K562 (cell line): ENCODE results near the gene SCNN1A. TPM values are rescaled to one million over a fixed set of nuclear protein-coding genes. Genes with fewer than 3 reads are reported as not detected.
A peak's percentile ranks its signal among the peaks of the same experiment; 100 is the strongest.

Experiments used
- CBFB ChIP-seq: sonication (generic); formaldehyde crosslinking; IDR thresholded peaks from 2 replicates; pipeline ENCODE4 v1.4.0; 2020; ENCODE audit warnings: mild to moderate bottlenecking, missing genetic modification reagents
- CHCHD3 ChIP-seq: fragments of 250-450 bp; sonication (Bioruptor Pico); IDR thresholded peaks from 2 replicates; pipeline ENCODE4 v2.1.2; 2022; ENCODE audit warnings: mild to moderate bottlenecking
- CREM ChIP-seq: IDR thresholded peaks from 2 replicates; pipeline ENCODE4 v1.6.1; 2014; ENCODE audit warnings: antibody characterized with exemption, low read depth
- CSDE1 ChIP-seq, 2 experiments: fragments of 450-650 bp; IDR thresholded peaks; 2 replicates each; pipeline ENCODE4 v1.6.1; 2016; ENCODE audit warnings: mild to moderate bottlenecking in 1 of 2
- DIDO1 ChIP-seq: fragments of 450-650 bp; IDR thresholded peaks from 2 replicates; pipeline ENCODE4 v1.6.1; 2016; ENCODE audit warnings: low read depth, missing biosample characterization, missing genetic modification characterization
- ETV1 ChIP-seq: fragments of 450-650 bp; conservative IDR thresholded peaks from 2 replicates; pipeline ENCODE4 v1.6.1; 2016; ENCODE audit warnings: missing genetic modification characterization, control low read depth, low read depth, missing compliant biosample characterization
- HLTF ChIP-seq: fragments of 450-650 bp; IDR thresholded peaks from 2 replicates; pipeline ENCODE4 v1.6.1; 2016
- IRF2 ChIP-seq: sonication (generic); formaldehyde crosslinking; IDR thresholded peaks from 2 replicates; pipeline ENCODE4 v1.8.1; 2022; ENCODE audit warnings: mild to moderate bottlenecking, missing genetic modification reagents
- NR2F6 ChIP-seq: fragments of 450-650 bp; formaldehyde crosslinking; IDR thresholded peaks from 2 replicates; pipeline ENCODE4 v1.4.0; 2020; ENCODE audit warnings: mild to moderate bottlenecking
- OTX1 ChIP-seq: fragments of 450-650 bp; formaldehyde crosslinking; IDR thresholded peaks from 2 replicates; pipeline ENCODE4 v1.4.0; 2022; ENCODE audit warnings: mild to moderate bottlenecking
- SPI1 ChIP-seq: IDR thresholded peaks from 2 replicates; pipeline ENCODE4 v1.6.1; 2011; ENCODE audit warnings: low read depth, low read length, control low read depth, borderline replicate concordance
- SRSF7 ChIP-seq: fragments of 200-400 bp; formaldehyde crosslinking; optimal IDR thresholded peaks from 2 replicates; pipeline ENCODE3; 2017; ENCODE audit warnings: mild to moderate bottlenecking, low read depth, low read length
- SUPT5H ChIP-seq: fragments of 450-650 bp; IDR thresholded peaks from 2 replicates; pipeline ENCODE4 v1.6.1; 2016
- TCF3 ChIP-seq: sonication (generic); formaldehyde crosslinking; IDR thresholded peaks from 2 replicates; pipeline ENCODE4 v1.4.0; 2020; ENCODE audit warnings: mild to moderate bottlenecking, missing genetic modification reagents
- TEAD4 ChIP-seq, 2 experiments: sonication (generic) in 1 of 2; formaldehyde crosslinking in 1 of 2; IDR thresholded peaks; 2 replicates each; pipeline versions ENCODE4 v1.6.1 to v1.8.0; 2012 to 2022; ENCODE audit warnings: borderline replicate concordance in 1 of 2, inconsistent platforms in 1 of 2, low read length in 1 of 2, mild to moderate bottlenecking in 1 of 2, missing genetic modification reagents in 1 of 2
- USF2 ChIP-seq: sonication (generic); formaldehyde crosslinking; IDR thresholded peaks from 2 replicates; pipeline ENCODE4 v1.5.0; 2020; ENCODE audit warnings: missing genetic modification reagents
- YY1 ChIP-seq, 3 experiments: IDR thresholded peaks; 2 replicates each; pipeline ENCODE4 v1.6.1; 2011; ENCODE audit warnings: low read length in 2 of 3, mild to moderate bottlenecking in 2 of 3, moderate library complexity in 2 of 3, borderline replicate concordance in 1 of 3, control low read depth in 1 of 3, low read depth in 1 of 3; ENCODE audit not compliant: insufficient read depth in 3 of 3, insufficient replicate concordance in 2 of 3, control insufficient read depth in 1 of 3, insufficient read length in 1 of 3; ENCODE audit errors: extremely low read depth in 1 of 3
- ZFX ChIP-seq: sonication (generic); formaldehyde crosslinking; IDR thresholded peaks from 2 replicates; pipeline ENCODE4 v1.8.0; 2022; ENCODE audit warnings: mild to moderate bottlenecking, missing genetic modification reagents, moderate library complexity
- ZHX1 ChIP-seq: fragments of 150-350 bp; conservative IDR thresholded peaks from 2 replicates; pipeline ENCODE4 v1.6.1; 2014; ENCODE audit warnings: low read length
- ZNF23 ChIP-seq: fragments of 250-450 bp; sonication (Bioruptor Pico); IDR thresholded peaks from 2 replicates; pipeline ENCODE4 v1.4.0; 2020; ENCODE audit warnings: mild to moderate bottlenecking
- ZNF655 ChIP-seq: fragments of 250-450 bp; sonication (Bioruptor Pico); IDR thresholded peaks from 2 replicates; pipeline ENCODE4 v1.5.0; 2021
- ZNF766 ChIP-seq: fragments of 200-800 bp; sonication (Bioruptor generic); conservative IDR thresholded peaks from 2 replicates; pipeline ENCODE4 v1.6.1; 2016; ENCODE audit warnings: missing genetic modification characterization, missing compliant biosample characterization
- polyA plus RNA-seq, 8 experiments: library from polyadenylated mRNA; depleted of rRNA in 4 of 8; stranded (reverse) in 5 of 8; unstranded in 3 of 8; fragments of >200 nt; fragmentation: Nextera tagmentation in 2 of 8; fragmentation: Illumina TruSeq in 1 of 8; extraction: Ambion mirVana in 2 of 8; extraction: Trizol in 1 of 8; gene quantifications; 2 replicates each; pipeline versions ENCODE4 v1.2.1 to v1.2.3, GENCODE V29; 2011 to 2014; ENCODE audit warnings: inconsistent platforms in 1 of 8, missing spikeins in 1 of 8
- total RNA-seq, 7 experiments: library from RNA; depleted of rRNA in 6 of 7; stranded (reverse); fragments of >200 nt in 6 of 7; fragmentation: Illumina TruSeq in 2 of 7; extraction: Trizol in 2 of 7; gene quantifications; 2 replicates each; pipeline versions ENCODE4 v1.2.1 to v1.2.3, GENCODE V29; 2011 to 2021; ENCODE audit warnings: low replicate concordance in 1 of 7

SCNN1A gene
- total and polyA plus RNA-seq, 9 of the 15 experiments (the other 6 are each of a cell fraction or from before 2014, with no cell fraction given) = 0.15 to 0.49 (median 0.32) TPM; not detected in 5

- TF ChIP-seq ZNF23 (CRISPR knock-in tag) = no peak
- no peak for TF ChIP-seq CHCHD3
- TF ChIP-seq YY1 (IDR thresholded peaks at IDR 0.05; ENCODE audit: borderline replicate concordance in 1 of 3, control insufficient read depth in 1 of 3, extremely low read depth in 1 of 3, insufficient read depth in 3 of 3, insufficient read length in 1 of 3, insufficient replicate concordance in 2 of 3, low read depth in 1 of 3, low read length in 2 of 3) = peak in 1 of 3 experiments; percentile 39
- TF ChIP-seq SRSF7 = no peak
- TF ChIP-seq HLTF = no peak
- no peak for TF ChIP-seq ZFX (CRISPR knock-in tag)
- TF ChIP-seq CREM = 0 out of 2 replicates have a peak, but pooled peaks have one; percentile 9
- no peak for TF ChIP-seq CBFB (CRISPR knock-in tag)
- 0 out of 2 replicates have a peak, but pooled peaks have one; percentile 28 for TF ChIP-seq SPI1
- TF ChIP-seq ZHX1 = no peak
- no peak for TF ChIP-seq ZNF766 (CRISPR knock-in tag)
- TF ChIP-seq TCF3 (CRISPR knock-in tag) = no peak
- TF ChIP-seq TEAD4 (IDR thresholded peaks at IDR 0.05; ENCODE audit: low read length) = no peak
- no peak for TF ChIP-seq TEAD4 (CRISPR knock-in tag; IDR thresholded peaks at IDR 0.05; ENCODE audit: borderline replicate concordance)
- no peak for TF ChIP-seq USF2 (CRISPR knock-in tag)
- no peak for TF ChIP-seq NR2F6 (CRISPR knock-in tag)
- TF ChIP-seq ZNF655 (CRISPR knock-in tag) = no peak
- no peak for TF ChIP-seq OTX1 (CRISPR knock-in tag)
- no peak for TF ChIP-seq DIDO1 (tag)
- no peak for TF ChIP-seq CSDE1 (IDR thresholded peaks at IDR 0.05)
- no peak for TF ChIP-seq IRF2 (CRISPR knock-in tag)
- TF ChIP-seq SUPT5H = 0 out of 2 replicates have a peak, but pooled peaks have one; percentile 39
- TF ChIP-seq ETV1 = no peak
Measured at GRCh38 chr12:6370994-6371754, 4.2 kb downstream of the SCNN1A start (continued).
